OCI-LY7 (cell line): ENCODE data around the gene CLMN. TPM values are rescaled to one million over a fixed set of nuclear protein-coding genes. Genes with fewer than 3 reads are reported as not detected.
A peak's percentile ranks its signal among the peaks of the same experiment; 100 is the strongest.

ENCODE experiments used
- BruUV-seq: library from RNA; stranded (reverse); fragments of 400-500 nt; replicated peaks from 2 replicates; lab custom pipeline; 2021; lab: Mats Ljungman, UMichigan
- CTCF ChIA-PET: fragments of 300-600 bp; sonication (Branson Sonifier 250); formaldehyde crosslinking; loops from one replicate; lab custom pipeline; 2022; ENCODE audit warnings: antibody characterized with exemption; ENCODE audit not compliant: unreplicated experiment; lab: Charles Lee
- POLR2A ChIA-PET: fragments of 300-600 bp; sonication (Branson Sonifier 250); formaldehyde crosslinking; loops from one replicate; lab custom pipeline; 2022; ENCODE audit warnings: antibody characterized with exemption; lab: Charles Lee
- DNase-seq: peaks from one replicate; pipeline ENCODE4 v3.0.0-alpha.2; 2015; ENCODE audit warnings: low spot score
- H2AFZ ChIP-seq: fragments of 200-600 bp; sonication (generic), shearing (Covaris generic); 2 replicates; pipeline ENCODE4 v1.6.1; 2014; ENCODE audit warnings: mild to moderate bottlenecking, antibody characterized with exemption, low read length, moderate library complexity
- H3K27ac ChIP-seq: fragments of 200-600 bp; sonication (generic); 2 replicates; pipeline ENCODE4 v1.5.1; 2014; ENCODE audit warnings: mixed run types, low read depth, mild to moderate bottlenecking, moderate library complexity, low read length, inconsistent platforms; ENCODE audit not compliant: poor library complexity, severe bottlenecking
- H3K36me3 ChIP-seq: fragments of 200-600 bp; sonication (generic); 2 replicates; pipeline ENCODE4 v1.6.1; 2014; ENCODE audit warnings: mild to moderate bottlenecking, antibody characterized with exemption, low read length, moderate library complexity, mixed read lengths; ENCODE audit not compliant: insufficient read depth
- H3K4me1 ChIP-seq: fragments of 200-600 bp; sonication (generic); 2 replicates; pipeline ENCODE4 v1.5.1; 2014; ENCODE audit warnings: mild to moderate bottlenecking, low read length; ENCODE audit not compliant: insufficient read depth, poor library complexity, severe bottlenecking
- H3K4me2 ChIP-seq: fragments of 200-600 bp; sonication (generic); 2 replicates; pipeline ENCODE4 v1.6.1; 2014; ENCODE audit warnings: mild to moderate bottlenecking, low read length
- H3K4me3 ChIP-seq: fragments of 200-600 bp; sonication (generic); 2 replicates; pipeline ENCODE4 v1.5.1; 2014; ENCODE audit warnings: mild to moderate bottlenecking, low read depth, low read length; ENCODE audit not compliant: poor library complexity, severe bottlenecking
- H3K79me2 ChIP-seq: fragments of 200-600 bp; sonication (generic); 2 replicates; pipeline ENCODE4 v1.6.1; 2016; ENCODE audit warnings: low read depth, mild to moderate bottlenecking, low read length, moderate library complexity, mixed read lengths; ENCODE audit not compliant: insufficient read depth
- H3K9me2 ChIP-seq: fragments of 200-600 bp; sonication (generic); 2 replicates; pipeline ENCODE4 v1.6.1; 2016; ENCODE audit warnings: mild to moderate bottlenecking, low read length, mixed read lengths; ENCODE audit not compliant: insufficient read depth
- H3K9me3 ChIP-seq: fragments of 200-600 bp; sonication (generic); 2 replicates; pipeline ENCODE4 v1.6.1; 2014; ENCODE audit warnings: mild to moderate bottlenecking, mixed run types, low read length, mixed read lengths
- H4K20me1 ChIP-seq: fragments of 200-600 bp; sonication (generic); 2 replicates; pipeline ENCODE4 v1.6.1; 2014; ENCODE audit warnings: mild to moderate bottlenecking, antibody characterized with exemption, low read length, moderate library complexity, mixed read lengths; ENCODE audit not compliant: insufficient read depth
- EZH2phosphoT487 ChIP-seq: fragments of 200-600 bp; sonication (generic); IDR thresholded peaks from 2 replicates; pipeline ENCODE4 v1.6.1; 2018; ENCODE audit warnings: low read depth, borderline replicate concordance, mild to moderate bottlenecking, mixed run types, antibody characterized with exemption, low read length, moderate library complexity, mixed read lengths
- intact Hi-C: fragments of 100-400 bp; cut with micrococcal nuclease; formaldehyde crosslinking; loops from one replicate; pipeline ENCODE4 v1.10.0; 2022; ENCODE audit not compliant: unreplicated experiment
- total RNA-seq, 2 experiments: library from RNA; depleted of rRNA in 1 of 2; stranded (reverse); fragments of >200 nt in 1 of 2; shearing (Covaris generic) in 1 of 2; gene quantifications; 2 replicates each; pipeline ENCODE4 v1.2.3, GENCODE V29; 2014 to 2022
- TF ChIP-seq, protein P1 (sequence below): fragments of 200-600 bp; sonication (generic); conservative IDR thresholded peaks from 2 replicates; pipeline ENCODE4 v1.5.1; 2014; ENCODE audit warnings: mild to moderate bottlenecking, antibody characterized with exemption, low read length, moderate library complexity, mixed read lengths

The CLMN gene
- total RNA-seq, 2 experiments from 2014 or later, result 6.8 to 12.0 TPM

- BruUV-seq, result no TSS peak
- no peaks in the 10 kb centered on the region for H4K20me1 ChIP-seq
- CTCF ChIA-PET, result interaction anchor here (0.6 kb wide), 1 partner anchor 1111 kb away, joined by 5 read pairs; no protein-coding TSS in a partner anchor
Observed at GRCh38 chr14:95235351-95235750, 84.4 kb downstream of the CLMN start.

GRCh38 chr14:95234426-95234825 lies 85.3 kb downstream of the CLMN start:
- Histone ChIP-seq H4K20me1 (no peaks in the 10 kb centered on the region), H2AFZ (no peak overlapping the region), H3K36me3 (no peaks in the 10 kb centered on the region), H3K4me1 (peaks cover 11% of the 10 kb centered on the region), H3K9me2 (no peaks in the 10 kb centered on the region), H3K4me2 (no peak overlapping the region), H3K4me3 (no peak overlapping the region), H3K9me3 (no peaks in the 10 kb centered on the region), H3K79me2 (no peaks in the 10 kb centered on the region), H3K27ac (no peak overlapping the region)
- no peak for DNase-seq
- CTCF ChIA-PET, result no interaction called here
- TF ChIP-seq, protein P1, sequence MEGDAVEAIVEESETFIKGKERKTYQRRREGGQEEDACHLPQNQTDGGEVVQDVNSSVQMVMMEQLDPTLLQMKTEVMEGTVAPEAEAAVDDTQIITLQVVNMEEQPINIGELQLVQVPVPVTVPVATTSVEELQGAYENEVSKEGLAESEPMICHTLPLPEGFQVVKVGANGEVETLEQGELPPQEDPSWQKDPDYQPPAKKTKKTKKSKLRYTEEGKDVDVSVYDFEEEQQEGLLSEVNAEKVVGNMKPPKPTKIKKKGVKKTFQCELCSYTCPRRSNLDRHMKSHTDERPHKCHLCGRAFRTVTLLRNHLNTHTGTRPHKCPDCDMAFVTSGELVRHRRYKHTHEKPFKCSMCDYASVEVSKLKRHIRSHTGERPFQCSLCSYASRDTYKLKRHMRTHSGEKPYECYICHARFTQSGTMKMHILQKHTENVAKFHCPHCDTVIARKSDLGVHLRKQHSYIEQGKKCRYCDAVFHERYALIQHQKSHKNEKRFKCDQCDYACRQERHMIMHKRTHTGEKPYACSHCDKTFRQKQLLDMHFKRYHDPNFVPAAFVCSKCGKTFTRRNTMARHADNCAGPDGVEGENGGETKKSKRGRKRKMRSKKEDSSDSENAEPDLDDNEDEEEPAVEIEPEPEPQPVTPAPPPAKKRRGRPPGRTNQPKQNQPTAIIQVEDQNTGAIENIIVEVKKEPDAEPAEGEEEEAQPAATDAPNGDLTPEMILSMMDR, result no peak
- TF ChIP-seq EZH2phosphoT487, result no peak
- POLR2A ChIA-PET, result no interaction called here
- intact Hi-C loops, result no loop called here
- BruUV-seq, result no TSS peak

More at GRCh38 chr14:95235351-95235750, 84.4 kb downstream of the CLMN start:
- DNase-seq, result no peak
- Histone ChIP-seq H3K9me3 (no peaks in the 10 kb centered on the region), H3K4me2 (no peak overlapping the region), H3K4me1 (peaks cover 11% of the 10 kb centered on the region), H3K4me3 (no peak overlapping the region), H3K36me3 (no peaks in the 10 kb centered on the region), H3K27ac (no peak overlapping the region), H3K79me2 (no peaks in the 10 kb centered on the region), H3K9me2 (no peaks in the 10 kb centered on the region), H2AFZ (no peak overlapping the region)
- POLR2A ChIA-PET, result no interaction called here
- intact Hi-C loops, result no loop called here
- TF ChIP-seq, protein P1, result no peak
- no peak for TF ChIP-seq EZH2phosphoT487

DNA sequence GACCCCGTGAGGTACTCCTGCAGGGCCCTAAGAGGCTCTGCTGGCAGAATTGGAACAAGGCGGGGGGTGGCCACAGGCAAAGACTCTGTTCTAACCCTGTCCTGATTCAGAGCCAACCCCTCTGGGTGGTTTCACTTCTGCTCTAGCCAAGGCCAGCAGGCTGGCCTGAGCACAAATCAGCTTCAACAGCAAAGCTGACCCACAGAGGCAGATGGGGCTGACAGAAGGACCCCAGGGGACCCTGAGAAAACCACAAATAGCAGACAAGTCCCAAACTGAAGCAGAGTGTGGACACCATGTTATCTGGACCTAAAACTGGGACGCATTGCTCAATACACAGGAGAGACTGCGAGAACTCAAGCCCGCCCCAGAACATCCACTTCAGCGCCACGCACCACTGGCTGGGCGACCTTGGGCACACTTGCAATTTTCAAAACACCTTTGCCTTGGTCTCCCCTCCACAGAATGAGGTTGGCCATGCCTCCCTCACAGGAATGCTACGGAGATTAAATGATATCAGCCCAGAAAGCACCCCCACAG lies 85.9 kb downstream of the CLMN start:
- Histone ChIP-seq H3K9me3 (no peaks in the 10 kb centered on the region), H3K27ac (no peak overlapping the region), H2AFZ (no peak overlapping the region), H3K36me3 (no peaks in the 10 kb centered on the region), H3K4me2 (peak overlapping the region; percentile 19; the same call in 1 of the 2 replicates), H3K79me2 (no peaks in the 10 kb centered on the region), H3K9me2 (no peaks in the 10 kb centered on the region), H3K4me1 (peaks cover 11% of the 10 kb centered on the region), H4K20me1 (no peaks in the 10 kb centered on the region), H3K4me3 (no peak overlapping the region)
- intact Hi-C loops, result no loop called here
- DNase-seq, result peak; percentile 47
- ChIA-PET POLR2A (no interaction called here), CTCF (no interaction called here)
- BruUV-seq, result no TSS peak
- TF ChIP-seq EZH2phosphoT487, result no peak
- TF ChIP-seq, protein P1, result no peak
